GM21360 (cell line): ENCODE results near the gene BCL2A1.
"Not testable (repeated sequence)": the region's sequence is repeated elsewhere in the genome, so short reads cannot be mapped to it uniquely, and the experiment has no call there.

Experiments
- ATAC-seq: cut with Tn5 transposase; IDR thresholded peaks from one replicate; pipeline ENCODE4 v1.9.1; 2021; ENCODE audit warnings: mild to moderate bottlenecking, moderate library complexity; ENCODE audit not compliant: unreplicated experiment

The BCL2A1 gene

GRCh38 chr15:79926116-79926515 is 44.9 kb downstream of the BCL2A1 start:
- ATAC-seq, result not testable (repeated sequence)

GRCh38 chr15:79924379-79924778 is 46.6 kb downstream of the BCL2A1 start:
- no peak for ATAC-seq

DNA sequence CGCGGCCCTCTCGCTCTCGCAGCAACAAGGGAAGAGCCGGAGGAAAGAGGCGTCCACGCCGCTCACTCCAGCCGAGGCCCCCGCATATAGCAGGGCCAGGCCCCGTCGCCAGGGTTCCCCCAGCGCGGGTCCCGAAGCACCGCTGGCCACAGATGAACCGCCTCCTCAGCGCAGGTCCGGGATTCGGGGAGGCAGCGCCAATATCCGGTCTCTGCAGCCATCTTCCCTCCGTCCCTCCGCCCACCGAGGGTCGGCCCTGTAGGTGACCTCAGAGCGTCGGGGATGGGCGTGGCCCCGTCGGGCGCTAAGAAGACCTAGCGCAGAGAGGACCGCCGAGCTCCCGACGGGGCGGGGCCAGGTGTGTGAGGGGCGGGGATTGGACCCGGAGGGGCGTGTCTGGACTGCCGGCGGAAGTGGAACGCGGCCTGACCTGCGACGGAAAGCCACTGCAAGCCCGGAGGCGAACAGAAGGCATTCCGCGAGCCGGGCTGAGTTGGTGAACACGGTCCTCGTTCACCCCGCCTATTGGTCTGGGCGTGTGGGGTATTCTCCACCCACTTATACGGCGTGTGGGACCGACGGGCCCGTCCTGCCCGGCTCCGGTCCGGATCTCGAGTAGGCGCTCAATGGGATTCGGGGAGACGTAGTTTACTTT is 47.4 kb downstream of the BCL2A1 start:
- ATAC-seq, result peak; percentile 93

DNA sequence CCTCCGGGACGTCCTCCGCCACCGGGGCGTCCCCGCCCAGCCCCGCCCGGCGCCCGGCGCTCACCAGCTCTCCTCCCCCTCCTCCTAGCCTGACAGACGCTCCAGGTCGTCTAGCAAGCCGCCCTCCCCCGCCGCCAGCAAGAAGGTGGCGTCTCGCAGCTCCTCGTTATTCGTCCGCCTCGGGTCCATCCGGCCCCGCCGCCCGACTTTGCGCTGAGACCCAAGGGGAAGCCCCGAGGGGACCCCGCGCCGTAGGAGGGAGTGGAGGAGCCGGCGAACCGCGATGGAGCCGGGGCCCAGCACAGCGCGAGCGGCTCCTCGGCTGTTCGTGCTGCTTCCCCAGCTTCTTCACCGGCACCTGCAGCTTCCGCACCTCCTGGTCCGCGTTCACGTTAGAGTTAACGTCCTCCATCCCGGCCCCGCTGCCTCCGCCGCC is 47.9 kb downstream of the BCL2A1 start:
- ATAC-seq, result peak; percentile 40

DNA sequence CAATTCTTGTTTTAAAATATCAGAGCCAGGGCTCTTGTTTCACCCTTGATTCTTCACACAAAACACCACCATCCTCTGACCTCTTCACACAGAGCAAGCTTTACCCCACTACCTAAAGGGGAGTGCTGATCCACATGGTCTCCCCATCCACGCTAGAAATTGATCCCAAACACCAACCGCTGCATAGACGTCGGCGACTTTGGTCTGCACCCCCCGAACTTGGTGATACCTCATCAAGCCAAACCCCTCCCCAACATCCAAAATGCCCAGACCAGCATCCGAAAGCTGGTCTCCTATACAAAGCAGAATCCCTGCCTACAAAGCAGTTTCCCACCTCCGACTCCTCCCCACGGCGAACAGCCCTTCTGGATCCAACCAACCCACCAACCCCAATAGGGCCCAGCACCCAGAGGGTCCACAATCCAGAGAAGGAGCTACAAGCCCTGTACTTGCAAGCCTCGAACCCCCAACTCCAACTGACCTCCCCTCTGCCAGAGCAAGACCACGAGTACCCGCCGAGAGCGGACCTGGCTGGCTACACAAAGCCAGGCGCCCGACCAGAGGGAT is 48.4 kb downstream of the BCL2A1 start:
- ATAC-seq, result no peak

DNA sequence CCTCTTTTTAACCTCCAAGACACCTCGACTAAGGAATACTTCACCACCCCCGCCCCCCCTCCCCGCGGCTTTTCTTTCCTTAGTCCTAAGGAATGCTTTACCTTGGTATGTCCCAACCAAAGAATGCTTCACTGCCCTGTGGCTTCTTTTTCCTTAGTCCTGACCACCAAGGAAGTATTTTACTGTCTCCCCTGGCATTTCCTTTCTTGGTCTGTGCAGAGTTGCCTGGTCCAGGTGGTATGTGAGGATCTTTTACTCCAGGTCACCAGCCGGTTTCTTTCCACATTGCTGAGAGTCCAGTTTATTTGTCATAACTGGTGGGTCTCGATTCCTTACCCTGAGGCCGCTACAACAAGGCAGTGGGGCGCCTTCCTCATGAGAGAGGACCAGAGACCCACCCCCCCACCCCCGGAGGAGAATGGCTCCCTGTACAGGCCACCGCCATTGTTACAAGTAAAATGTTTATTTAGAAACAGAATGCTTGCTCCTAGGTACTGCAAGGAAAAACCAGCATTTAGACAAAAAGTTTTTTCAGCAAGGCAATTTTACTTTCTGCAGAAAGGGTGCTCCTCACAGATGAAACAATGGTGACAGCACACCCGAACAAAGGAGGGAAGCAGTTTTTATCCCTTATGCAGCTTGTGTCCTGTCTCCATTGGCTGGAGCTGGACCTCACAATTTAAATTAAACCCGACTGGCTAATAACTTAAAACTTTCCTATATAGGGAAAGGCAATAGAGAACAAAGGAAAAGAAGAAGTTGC is 51.1 kb downstream of the BCL2A1 start:
- no peak for ATAC-seq

- ATAC-seq, result no peak
Observed at GRCh38 chr15:79919090-79919748, 51.8 kb downstream of the BCL2A1 start.

DNA sequence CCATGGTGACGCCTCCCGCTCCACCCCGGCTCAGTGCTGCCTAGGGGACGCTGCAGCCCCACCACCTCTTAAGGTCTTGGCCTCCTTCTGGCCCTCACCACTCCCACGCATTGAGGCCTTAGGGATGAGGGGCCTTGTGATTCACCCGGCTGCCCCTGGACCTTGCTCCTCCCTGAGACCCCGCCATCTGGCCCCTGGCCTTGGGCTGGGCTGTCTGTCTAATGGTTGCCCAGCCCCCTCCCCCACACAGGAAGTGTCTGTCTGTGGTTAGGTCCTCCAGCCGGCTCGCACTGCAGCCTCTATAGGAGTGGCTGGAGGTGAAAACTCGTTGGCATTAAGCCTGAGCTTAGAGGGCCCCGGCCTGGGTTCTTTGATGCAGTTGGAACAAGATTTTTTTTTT is 52.7 kb downstream of the BCL2A1 start:
- ATAC-seq, result no peak

DNA sequence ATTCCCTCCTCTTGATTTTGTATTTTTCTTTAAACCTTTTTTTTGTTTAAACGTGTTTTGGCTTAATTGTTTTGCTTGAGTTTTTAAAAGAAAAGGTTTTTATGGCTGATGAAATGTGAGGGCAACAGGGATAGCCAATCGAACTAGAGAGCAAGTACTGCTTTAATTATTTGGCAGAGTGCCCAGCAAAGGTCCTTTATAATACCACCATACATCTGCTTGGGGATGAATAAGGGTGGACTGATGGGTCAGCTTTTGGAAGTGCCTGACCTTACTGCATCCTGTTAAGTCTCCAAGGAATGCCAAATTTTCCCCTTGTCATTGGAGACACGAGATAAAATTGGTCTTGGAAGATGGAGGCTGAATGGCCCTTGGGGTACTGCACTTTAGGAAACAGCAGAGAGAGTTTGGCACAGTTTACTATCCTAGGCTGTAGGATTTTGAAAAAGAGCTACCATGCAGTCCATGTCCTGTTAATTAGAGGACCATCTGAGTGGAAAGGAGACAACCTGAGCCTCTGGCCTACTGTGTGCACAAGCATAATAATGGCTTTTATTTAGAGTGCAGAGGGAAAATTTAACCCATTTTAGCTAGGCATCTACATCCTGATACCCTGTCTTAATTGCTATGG is 54.4 kb downstream of the BCL2A1 start:
- no peak for ATAC-seq

- not testable (repeated sequence) for ATAC-seq
Observed at GRCh38 chr15:79915776-79916501, 55.1 kb downstream of the BCL2A1 start.

- ATAC-seq, result no peak
Observed at GRCh38 chr15:79914728-79915127, 56.3 kb downstream of the BCL2A1 start.
